ENCODE measurements around the gene LRSAM1. TPM values are rescaled to one million over a fixed set of nuclear protein-coding genes. Genes with fewer than 3 reads are reported as not detected.

The LRSAM1 gene
- total RNA-seq, 4 donors from 2014 or later = 13.7 to 19.6 (median 16.3) TPM

GRCh38 chr9:127422133-127422782, 29.1 kb upstream of the LRSAM1 start:
- Histone ChIP-seq H3K27ac (no peak overlapping the region), H3K4me3 (replicated peaks in 1 of 3) (no peak overlapping the region), H3K9me3 (no peaks in the 10 kb centered on the region), H3K27me3 (no peaks in the 10 kb centered on the region), H3K4me1 (peaks cover 22 to 26% of the 10 kb centered on the region in 2 donors), H3K36me3 (no peaks in the 10 kb centered on the region)
- no peak for TF ChIP-seq POLR2A (IDR thresholded peaks at IDR 0.05)
- TF ChIP-seq, protein P1, sequence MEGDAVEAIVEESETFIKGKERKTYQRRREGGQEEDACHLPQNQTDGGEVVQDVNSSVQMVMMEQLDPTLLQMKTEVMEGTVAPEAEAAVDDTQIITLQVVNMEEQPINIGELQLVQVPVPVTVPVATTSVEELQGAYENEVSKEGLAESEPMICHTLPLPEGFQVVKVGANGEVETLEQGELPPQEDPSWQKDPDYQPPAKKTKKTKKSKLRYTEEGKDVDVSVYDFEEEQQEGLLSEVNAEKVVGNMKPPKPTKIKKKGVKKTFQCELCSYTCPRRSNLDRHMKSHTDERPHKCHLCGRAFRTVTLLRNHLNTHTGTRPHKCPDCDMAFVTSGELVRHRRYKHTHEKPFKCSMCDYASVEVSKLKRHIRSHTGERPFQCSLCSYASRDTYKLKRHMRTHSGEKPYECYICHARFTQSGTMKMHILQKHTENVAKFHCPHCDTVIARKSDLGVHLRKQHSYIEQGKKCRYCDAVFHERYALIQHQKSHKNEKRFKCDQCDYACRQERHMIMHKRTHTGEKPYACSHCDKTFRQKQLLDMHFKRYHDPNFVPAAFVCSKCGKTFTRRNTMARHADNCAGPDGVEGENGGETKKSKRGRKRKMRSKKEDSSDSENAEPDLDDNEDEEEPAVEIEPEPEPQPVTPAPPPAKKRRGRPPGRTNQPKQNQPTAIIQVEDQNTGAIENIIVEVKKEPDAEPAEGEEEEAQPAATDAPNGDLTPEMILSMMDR (IDR thresholded peaks at IDR 0.05) = no peak
- 88 to 89% methylated on average over 9 of the region's 10 CpGs for WGBS, 2 donors
- intact Hi-C loops (cut with DNase I) = no loop called here
- DNase-seq = no peak

DNA sequence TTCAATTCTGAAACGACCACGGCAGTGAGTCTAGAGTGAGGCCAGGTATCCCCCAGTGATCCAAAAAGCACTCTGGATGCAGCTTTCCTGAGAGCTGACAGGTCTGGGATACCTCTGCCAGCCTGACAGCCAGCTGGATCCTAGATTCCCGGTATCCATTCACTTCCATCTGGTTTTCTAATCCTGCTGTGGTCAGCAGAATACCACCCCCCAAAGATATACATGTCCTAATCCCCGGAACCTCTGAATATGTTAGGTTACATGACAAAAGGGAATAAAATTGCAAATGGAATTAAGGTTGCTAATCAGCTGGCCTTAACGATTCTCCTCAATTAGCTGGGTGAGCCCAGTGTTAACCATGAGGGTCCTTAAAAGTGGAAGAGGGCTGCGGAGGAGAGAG, 28.5 kb upstream of the LRSAM1 start:
- WGBS, 2 donors = 44 to 57% methylated on average over 6 of the region's 6 CpGs
- no peak for DNase-seq
- no peak for TF ChIP-seq POLR2A (IDR thresholded peaks at IDR 0.05)
- TF ChIP-seq, protein P1 (IDR thresholded peaks at IDR 0.05) = no peak
- no peaks in the 10 kb centered on the region for H3K27me3 ChIP-seq
- H3K9me3 ChIP-seq = no peaks in the 10 kb centered on the region
- peaks cover 22 to 26% of the 10 kb centered on the region in 2 donors for H3K4me1 ChIP-seq
- no peaks in the 10 kb centered on the region for H3K36me3 ChIP-seq
- intact Hi-C loops (cut with DNase I) = no loop called here
- no peak overlapping the region for H3K27ac ChIP-seq
- peak overlapping the region in 2 of 3 donors; percentile 45 to 76 for H3K4me3 ChIP-seq (replicated peaks in 1 of 3)

- Histone ChIP-seq H3K4me1 (peaks cover 22 to 26% of the 10 kb centered on the region in 2 donors), H3K27ac (peak overlapping the region; percentile 88 to 89 (median 89)), H3K36me3 (peaks cover 0 to 3% of the 10 kb centered on the region in 2 donors), H3K4me3 (replicated peaks in 1 of 3) (peak overlapping the region; percentile 21 to 76 (median 45)), H3K27me3 (no peaks in the 10 kb centered on the region), H3K9me3 (no peaks in the 10 kb centered on the region)
- no peak for DNase-seq
- intact Hi-C loops (cut with DNase I) = no loop called here
- WGBS, 2 donors = 0 to 2% methylated on average over 9 of the region's 9 CpGs
- TF ChIP-seq, protein P1 (IDR thresholded peaks at IDR 0.05) = no peak
- TF ChIP-seq POLR2A (IDR thresholded peaks at IDR 0.05) = no peak
Observed at GRCh38 chr9:127423476-127423933, 27.8 kb upstream of the LRSAM1 start.

DNA sequence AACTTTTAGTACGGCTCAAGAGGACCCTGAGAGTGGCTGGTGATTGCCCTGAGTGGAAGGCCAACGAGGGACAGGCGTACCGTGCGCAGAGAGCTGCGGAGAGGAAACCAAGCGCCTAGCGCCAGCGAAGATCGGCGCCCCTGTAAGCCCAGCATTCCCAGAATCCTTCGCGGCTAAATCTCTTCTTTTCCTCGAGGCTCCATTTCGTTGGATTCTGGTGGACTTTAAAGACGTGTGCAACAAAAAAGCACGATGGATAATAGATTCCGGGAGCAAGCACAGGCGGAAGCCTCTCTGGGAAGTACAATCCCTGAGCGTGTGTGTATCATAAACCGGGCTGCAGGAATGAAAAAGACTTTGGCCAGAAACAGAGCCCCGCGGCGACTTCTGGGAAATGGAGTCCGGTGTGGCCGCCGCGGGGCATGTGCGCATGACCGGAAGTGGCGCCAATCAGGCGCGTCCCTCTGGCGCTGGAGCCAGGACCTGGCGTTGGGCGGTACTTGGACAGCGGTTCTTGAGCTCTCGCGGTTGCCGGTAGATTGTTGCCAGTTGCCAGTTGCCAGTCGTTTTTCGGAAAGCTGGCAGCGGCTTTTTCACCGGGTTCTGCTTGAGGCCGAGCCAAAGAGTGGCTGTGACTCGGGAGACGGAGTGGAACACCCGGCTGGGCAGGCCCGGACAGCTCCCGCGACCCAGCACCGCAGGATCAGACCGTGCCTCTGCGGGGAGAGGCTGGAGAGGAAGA, 27.2 kb upstream of the LRSAM1 start, which contains the start of gene ZNF79:
TSS of gene ZNF79 (plus strand) at position 449 of the 742 bp plus-strand sequence. CDS start 406 bp downstream, outside the sequence.
- peak; percentile 95 for DNase-seq
- 0% methylated on average over 31 to 39 of the region's 54 CpGs for WGBS, 2 donors
- Histone ChIP-seq H3K9me3 (no peaks in the 10 kb centered on the region), H3K4me3 (replicated peaks in 1 of 3) (peak within 1 kb of the TSS; percentile 21 to 76 (median 45)), H3K36me3 (peaks cover 6 to 9% of the 10 kb centered on the region in 2 donors), H3K27me3 (no peaks in the 10 kb centered on the region), H3K27ac (peak within 1 kb of the TSS; percentile 88 to 89 (median 89)), H3K4me1 (peaks cover 22 to 26% of the 10 kb centered on the region in 2 donors)
- TF ChIP-seq POLR2A (IDR thresholded peaks at IDR 0.05) = peak in 1 of 2 donors; percentile 70
- TF ChIP-seq, protein P1 (IDR thresholded peaks at IDR 0.05) = no peak
- intact Hi-C loops (cut with DNase I) = no loop called here

- Histone ChIP-seq H3K4me3 (replicated peaks in 1 of 3) (peak overlapping the region; percentile 21 to 76 (median 45)), H3K27me3 (no peaks in the 10 kb centered on the region), H3K9me3 (no peaks in the 10 kb centered on the region), H3K36me3 (peaks cover 10 to 14% of the 10 kb centered on the region in 2 donors), H3K27ac (peak overlapping the region; percentile 88 to 89 (median 89)), H3K4me1 (peaks cover 22 to 26% of the 10 kb centered on the region in 2 donors)
- 1% methylated on average over 9 to 13 of the region's 13 CpGs for WGBS, 2 donors
- TF ChIP-seq, protein P1 (IDR thresholded peaks at IDR 0.05) = peak in 2 of 6 experiments; percentile 8 to 21
- no peak for TF ChIP-seq POLR2A (IDR thresholded peaks at IDR 0.05)
- peak in 1 of 2 donors; percentile 48 for DNase-seq
- intact Hi-C loops (cut with DNase I) = no loop called here
Observed at GRCh38 chr9:127424676-127424999, 26.7 kb upstream of the LRSAM1 start.

Data from thyroid gland (tissue), 4 donors.